Nephron progenitor cell (in vitro differentiated cells): ENCODE results near the gene NMBR.

Source experiments
- DNase-seq: peaks from one replicate; pipeline ENCODE4 v3.0.0; 2021
- H3K27ac Mint-ChIP-seq: 2 replicates; pipeline ENCODE4 v1.8.0; 2021; ENCODE audit warnings: mild to moderate bottlenecking, moderate library complexity, mixed read lengths
- H3K27me3 Mint-ChIP-seq: 2 replicates; pipeline ENCODE4 v1.8.0; 2021; ENCODE audit warnings: mild to moderate bottlenecking, low read depth, mixed read lengths; ENCODE audit not compliant: poor library complexity
- H3K36me3 Mint-ChIP-seq: 2 replicates; pipeline ENCODE4 v1.8.0; 2021; ENCODE audit warnings: low read depth, mixed read lengths
- H3K4me1 Mint-ChIP-seq: 2 replicates; pipeline ENCODE4 v1.8.0; 2021; ENCODE audit warnings: mixed read lengths
- H3K4me3 Mint-ChIP-seq: 2 replicates; pipeline ENCODE4 v1.8.0; 2021; ENCODE audit warnings: mild to moderate bottlenecking, moderate library complexity, mixed read lengths
- H3K9me3 Mint-ChIP-seq: 2 replicates; pipeline ENCODE4 v1.8.0; 2021; ENCODE audit warnings: mild to moderate bottlenecking, moderate library complexity, mixed read lengths
- TF ChIP-seq, protein P1 (sequence below): fragments of 200-600 bp; sonication (generic); IDR thresholded peaks from 2 replicates; pipeline ENCODE4 v1.5.0; 2021; ENCODE audit warnings: antibody characterized with exemption

NMBR gene

DNA sequence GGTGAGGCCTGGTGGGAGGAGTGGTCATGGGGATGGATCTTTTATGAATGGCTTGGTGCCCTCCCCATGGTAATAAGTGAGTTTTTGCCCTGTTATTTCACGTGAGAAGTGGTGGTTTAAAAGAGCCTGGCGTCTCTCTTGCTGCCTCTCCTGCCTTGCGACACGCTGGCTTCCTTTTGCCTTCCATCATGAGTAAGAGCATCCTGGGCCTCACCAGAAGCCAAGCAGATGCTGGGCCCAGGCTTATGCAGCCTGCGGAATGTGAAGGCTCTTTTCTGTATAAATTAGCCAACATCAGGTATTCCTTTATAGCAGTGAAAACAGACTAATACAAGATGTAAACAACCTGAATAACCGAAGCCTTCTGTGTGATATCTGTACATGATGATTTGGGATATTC is 27.8 kb upstream of the NMBR start:
- TF ChIP-seq, protein P1, sequence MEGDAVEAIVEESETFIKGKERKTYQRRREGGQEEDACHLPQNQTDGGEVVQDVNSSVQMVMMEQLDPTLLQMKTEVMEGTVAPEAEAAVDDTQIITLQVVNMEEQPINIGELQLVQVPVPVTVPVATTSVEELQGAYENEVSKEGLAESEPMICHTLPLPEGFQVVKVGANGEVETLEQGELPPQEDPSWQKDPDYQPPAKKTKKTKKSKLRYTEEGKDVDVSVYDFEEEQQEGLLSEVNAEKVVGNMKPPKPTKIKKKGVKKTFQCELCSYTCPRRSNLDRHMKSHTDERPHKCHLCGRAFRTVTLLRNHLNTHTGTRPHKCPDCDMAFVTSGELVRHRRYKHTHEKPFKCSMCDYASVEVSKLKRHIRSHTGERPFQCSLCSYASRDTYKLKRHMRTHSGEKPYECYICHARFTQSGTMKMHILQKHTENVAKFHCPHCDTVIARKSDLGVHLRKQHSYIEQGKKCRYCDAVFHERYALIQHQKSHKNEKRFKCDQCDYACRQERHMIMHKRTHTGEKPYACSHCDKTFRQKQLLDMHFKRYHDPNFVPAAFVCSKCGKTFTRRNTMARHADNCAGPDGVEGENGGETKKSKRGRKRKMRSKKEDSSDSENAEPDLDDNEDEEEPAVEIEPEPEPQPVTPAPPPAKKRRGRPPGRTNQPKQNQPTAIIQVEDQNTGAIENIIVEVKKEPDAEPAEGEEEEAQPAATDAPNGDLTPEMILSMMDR: no peak
- DNase-seq: no peak
- Mint-ChIP-seq H3K9me3 (peaks cover 3% of the 10 kb centered on the region), H3K27ac (no peak overlapping the region), H3K27me3 (no peaks in the 10 kb centered on the region), H3K4me3 (no peak overlapping the region), H3K36me3 (peaks cover 46% of the 10 kb centered on the region), H3K4me1 (no peaks in the 10 kb centered on the region)

DNA sequence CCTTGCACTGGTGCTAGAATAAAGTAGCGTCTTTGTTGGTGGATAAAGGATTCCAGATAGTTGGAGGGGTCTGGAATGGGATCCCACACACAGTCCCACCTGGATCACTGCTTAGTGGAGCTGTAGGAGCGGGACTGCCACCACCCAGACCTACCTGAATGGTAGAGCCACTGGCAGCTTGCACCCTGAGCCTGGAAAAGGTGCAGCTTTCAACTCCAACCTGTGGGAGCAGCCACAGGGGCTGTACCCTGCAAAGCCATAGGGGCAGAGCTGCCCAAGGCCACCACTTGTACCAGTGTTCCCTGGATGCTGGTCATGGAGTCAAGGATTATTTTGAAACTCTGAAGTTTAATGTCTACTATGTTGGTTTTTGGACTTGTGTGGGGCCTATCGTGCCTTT is 27.1 kb upstream of the NMBR start:
- H3K27me3 Mint-ChIP-seq: no peaks in the 10 kb centered on the region
- no peak overlapping the region for H3K4me3 Mint-ChIP-seq
- peaks cover 3% of the 10 kb centered on the region for H3K9me3 Mint-ChIP-seq
- TF ChIP-seq, protein P1: no peak
- H3K36me3 Mint-ChIP-seq: peaks cover 46% of the 10 kb centered on the region
- H3K4me1 Mint-ChIP-seq: no peaks in the 10 kb centered on the region
- DNase-seq: no peak
- no peak overlapping the region for H3K27ac Mint-ChIP-seq

- no peak overlapping the region for H3K4me3 Mint-ChIP-seq
- H3K4me1 Mint-ChIP-seq: no peaks in the 10 kb centered on the region
- H3K27ac Mint-ChIP-seq: no peak overlapping the region
- TF ChIP-seq, protein P1: no peak
- peaks cover under 1% of the 10 kb centered on the region for H3K9me3 Mint-ChIP-seq
- no peak for DNase-seq
- no peaks in the 10 kb centered on the region for H3K27me3 Mint-ChIP-seq
- H3K36me3 Mint-ChIP-seq: peaks cover 45% of the 10 kb centered on the region
Observed at GRCh38 chr6:142172758-142173157, 25.8 kb upstream of the NMBR start.

GRCh38 chr6:142171351-142171750 is 24.4 kb upstream of the NMBR start:
- Mint-ChIP-seq H3K4me3 (no peak overlapping the region), H3K9me3 (no peaks in the 10 kb centered on the region), H3K27ac (no peak overlapping the region), H3K36me3 (peaks cover 37% of the 10 kb centered on the region), H3K27me3 (no peaks in the 10 kb centered on the region), H3K4me1 (no peaks in the 10 kb centered on the region)
- TF ChIP-seq, protein P1: no peak
- no peak for DNase-seq

- Mint-ChIP-seq H3K27ac (no peak overlapping the region), H3K36me3 (peaks cover 16% of the 10 kb centered on the region), H3K4me1 (peaks cover 3% of the 10 kb centered on the region), H3K27me3 (no peaks in the 10 kb centered on the region), H3K4me3 (no peak overlapping the region), H3K9me3 (no peaks in the 10 kb centered on the region)
- DNase-seq: no peak
- TF ChIP-seq, protein P1: no peak
Observed at GRCh38 chr6:142167486-142167885, 20.6 kb upstream of the NMBR start.

- TF ChIP-seq, protein P1: no peak
- peaks cover 13% of the 10 kb centered on the region for H3K36me3 Mint-ChIP-seq
- no peak for DNase-seq
- H3K9me3 Mint-ChIP-seq: no peaks in the 10 kb centered on the region
- peaks cover 5% of the 10 kb centered on the region for H3K4me1 Mint-ChIP-seq
- H3K27ac Mint-ChIP-seq: no peak overlapping the region
- no peaks in the 10 kb centered on the region for H3K27me3 Mint-ChIP-seq
- no peak overlapping the region for H3K4me3 Mint-ChIP-seq
Observed at GRCh38 chr6:142167071-142167470, 20.1 kb upstream of the NMBR start.
